Natural killer cell (primary cell): ENCODE results near the gene KRTAP10-6. TPM values are rescaled to one million over a fixed set of nuclear protein-coding genes. Genes with fewer than 3 reads are reported as not detected.
A peak's percentile ranks its signal among the peaks of the same experiment; 100 is the strongest.

ENCODE experiments used
- ATAC-seq, 3 donors: fragments of 150-1000 bp in 2 of 3; fragments of 200-7000 bp in 1 of 3; cut with Tn5 transposase; 1 replicate in 1 of 3; 2 replicates in 2 of 3; pipeline ENCODE4 v1.10.0; 2021; ENCODE audit warnings: mild to moderate bottlenecking in 2 of 3, moderate library complexity in 2 of 3
- DNase-seq, 2 donors: peaks; one replicate each; pipeline versions ENCODE4 v3.0.0 to v3.0.0-alpha.2; 2013 to 2021; ENCODE audit warnings: mixed read lengths in 1 of 2
- H3K27ac ChIP-seq: one replicate; pipeline ENCODE4 v1.5.1; 2013; ENCODE audit warnings: mild to moderate bottlenecking, low read length
- H3K27me3 ChIP-seq: one replicate; pipeline ENCODE4 v1.6.1; 2013; ENCODE audit warnings: low read length; ENCODE audit not compliant: control insufficient read depth, insufficient read depth
- H3K36me3 ChIP-seq: one replicate; pipeline ENCODE4 v1.6.1; 2013; ENCODE audit warnings: low read length; ENCODE audit not compliant: control insufficient read depth, insufficient read depth
- H3K4me1 ChIP-seq: one replicate; pipeline ENCODE4 v1.6.1; 2013; ENCODE audit warnings: low read length; ENCODE audit not compliant: control insufficient read depth, insufficient read depth
- H3K4me3 ChIP-seq: one replicate; pipeline ENCODE4 v1.5.1; 2013; ENCODE audit warnings: low read length
- H3K9me3 ChIP-seq: one replicate; pipeline ENCODE4 v1.6.1; 2013; ENCODE audit warnings: low read length; ENCODE audit not compliant: control insufficient read depth, insufficient read depth
- H3K27ac Mint-ChIP-seq, 2 donors: one replicate each; pipeline ENCODE4 v1.8.0; 2022; ENCODE audit warnings: mild to moderate bottlenecking in 2 of 2, mixed read lengths in 2 of 2, moderate library complexity in 1 of 2
- H3K27me3 Mint-ChIP-seq, 2 donors: one replicate each; pipeline ENCODE4 v1.8.0; 2022; ENCODE audit warnings: low read depth in 2 of 2, mixed read lengths in 2 of 2
- H3K36me3 Mint-ChIP-seq: one replicate; pipeline ENCODE4 v1.8.0; 2022; ENCODE audit warnings: mixed read lengths
- H3K4me1 Mint-ChIP-seq, 2 donors: one replicate each; pipeline ENCODE4 v1.8.0; 2022; ENCODE audit warnings: mixed read lengths in 2 of 2
- H3K4me3 Mint-ChIP-seq: one replicate; pipeline ENCODE4 v1.8.0; 2022; ENCODE audit warnings: mild to moderate bottlenecking, moderate library complexity, mixed read lengths
- H3K9me3 Mint-ChIP-seq, 2 donors: one replicate each; pipeline ENCODE4 v1.8.0; 2022; ENCODE audit warnings: mixed read lengths in 2 of 2
- CTCF ChIP-seq: fragments of 200-600 bp; IDR thresholded peaks from one replicate; pipeline ENCODE4 v1.8.0; 2022; ENCODE audit warnings: antibody characterized with exemption
- WGBS: methylation state at CpG from one replicate; pipeline ENCODE4 v1.1.7; 2013; ENCODE audit warnings: missing lambda C conversion rate; ENCODE audit not compliant: insufficient coverage; 5-methylcytosine and 5-hydroxymethylcytosine counted together
- intact Hi-C: fragments of 100-400 bp; cut with micrococcal nuclease; formaldehyde crosslinking; loops from one replicate; pipeline ENCODE4 v1.14.2; 2022
- total RNA-seq, 4 donors: library from RNA; stranded (reverse); fragments of 120-200 nt in 1 of 4; gene quantifications; one replicate each; pipeline versions ENCODE4 v1.2.3 to v1.2.4, GENCODE V29; 2013 to 2022

KRTAP10-6 gene
- total RNA-seq, 3 donors from 2014 or later (not counting 1 experiment from before 2014, with no cell fraction given), result not detected

- Mint-ChIP-seq H3K4me1 (peaks cover 0 to 5% of the 10 kb centered on the region in 2 donors), H3K36me3 (peaks cover 10% of the 10 kb centered on the region), H3K27me3 (peaks cover 18 to 26% of the 10 kb centered on the region in 2 donors), H3K9me3 (peaks cover 0 to 15% of the 10 kb centered on the region in 2 donors), H3K4me3 (no peak within 1 kb of the TSS), H3K27ac (peak within 1 kb of the TSS in 1 of 2 donors; percentile 29)
- H3K27me3 ChIP-seq, result no peaks in the 10 kb centered on the region
- no peak within 1 kb of the TSS for H3K4me3 ChIP-seq
- peaks cover 8% of the 10 kb centered on the region for H3K9me3 ChIP-seq
- H3K4me1 ChIP-seq, result no peaks in the 10 kb centered on the region
- no peak for TF ChIP-seq CTCF
- 80% methylated on average over 21 of the region's 21 CpGs for WGBS
- no peak for ATAC-seq
- no peak within 1 kb of the TSS for H3K27ac ChIP-seq
- intact Hi-C loops, result no loop called here
- no peak for DNase-seq
- no peaks in the 10 kb centered on the region for H3K36me3 ChIP-seq
These were observed 44.9 kb upstream of the KRTAP10-6 start, which contains the start of gene KRTAP10-10 for GRCh38 chr21:44637018-44637850. TSS of gene KRTAP10-10 (plus strand) at chr21:44637356. CDS start at chr21:44637418, 62 bp downstream.

- ATAC-seq (no peak), DNase-seq (no peak)
- no peak overlapping the region for H3K4me3 Mint-ChIP-seq
- no peak overlapping the region for H3K27ac Mint-ChIP-seq
- WGBS, result 90% methylated on average over 14 of the region's 15 CpGs
- no peak for TF ChIP-seq CTCF
- H3K27me3 ChIP-seq, result no peaks in the 10 kb centered on the region
- intact Hi-C loops, result no loop called here
- peaks cover 18% of the 10 kb centered on the region for H3K36me3 Mint-ChIP-seq
- peaks cover 3 to 20% of the 10 kb centered on the region in 2 donors for H3K9me3 Mint-ChIP-seq
- H3K27me3 Mint-ChIP-seq, result peaks cover 16 to 26% of the 10 kb centered on the region in 2 donors
- H3K36me3 ChIP-seq, result no peaks in the 10 kb centered on the region
- peaks cover 10% of the 10 kb centered on the region for H3K9me3 ChIP-seq
- H3K4me1 ChIP-seq, result no peaks in the 10 kb centered on the region
- no peak overlapping the region for H3K4me3 ChIP-seq
- H3K4me1 Mint-ChIP-seq, result peaks cover 0 to 5% of the 10 kb centered on the region in 2 donors
- H3K27ac ChIP-seq, result no peak overlapping the region
These were observed 44.1 kb upstream of the KRTAP10-6 start for GRCh38 chr21:44636209-44637017.

- Histone ChIP-seq H3K4me3 (no peak overlapping the region), H3K36me3 (no peaks in the 10 kb centered on the region), H3K4me1 (peaks cover 36% of the 10 kb centered on the region), H3K27me3 (no peaks in the 10 kb centered on the region), H3K27ac (no peak overlapping the region), H3K9me3 (peaks cover 22% of the 10 kb centered on the region)
- Mint-ChIP-seq H3K9me3 (peaks cover 9 to 22% of the 10 kb centered on the region in 2 donors), H3K4me3 (no peak overlapping the region), H3K27ac (no peak overlapping the region), H3K27me3 (peaks cover 3 to 17% of the 10 kb centered on the region in 2 donors), H3K36me3 (peaks cover 34% of the 10 kb centered on the region), H3K4me1 (peaks cover 24 to 29% of the 10 kb centered on the region in 2 donors)
- WGBS, result 100% methylated on average over 1 of the region's 1 CpG
- ATAC-seq, result no peak
- no peak for DNase-seq
- no peak for TF ChIP-seq CTCF
- intact Hi-C loops, result no loop called here
These were observed 39.8 kb upstream of the KRTAP10-6 start for GRCh38 chr21:44632067-44632466.
